Testis (tissue), 2 donors: ENCODE data around the gene MTTP.

Experiments used
- CTCF ChIP-seq, 3 experiments: fragments of 450-650 bp in 2 of 3; fragments of 200-600 bp in 1 of 3; sonication (generic) in 1 of 3; IDR thresholded peaks; one replicate each; pipeline ENCODE4 v1.5.1; 2016 to 2019; ENCODE audit warnings: antibody characterized with exemption in 3 of 3, mild to moderate bottlenecking in 2 of 3, moderate library complexity in 1 of 3
- POLR2A ChIP-seq: fragments of 450-650 bp; IDR thresholded peaks from one replicate; pipeline ENCODE4 v1.6.1; 2017; ENCODE audit warnings: antibody characterized with exemption, mild to moderate bottlenecking, moderate library complexity

- TF ChIP-seq POLR2A (no peak), CTCF (IDR thresholded peaks at IDR 0.05) (no peak)
Observed at GRCh38 chr4:99529956-99530355, 44.7 kb upstream of the MTTP start.
